ENCODE measurements around the gene PHF2.

PHF2 gene

DNA sequence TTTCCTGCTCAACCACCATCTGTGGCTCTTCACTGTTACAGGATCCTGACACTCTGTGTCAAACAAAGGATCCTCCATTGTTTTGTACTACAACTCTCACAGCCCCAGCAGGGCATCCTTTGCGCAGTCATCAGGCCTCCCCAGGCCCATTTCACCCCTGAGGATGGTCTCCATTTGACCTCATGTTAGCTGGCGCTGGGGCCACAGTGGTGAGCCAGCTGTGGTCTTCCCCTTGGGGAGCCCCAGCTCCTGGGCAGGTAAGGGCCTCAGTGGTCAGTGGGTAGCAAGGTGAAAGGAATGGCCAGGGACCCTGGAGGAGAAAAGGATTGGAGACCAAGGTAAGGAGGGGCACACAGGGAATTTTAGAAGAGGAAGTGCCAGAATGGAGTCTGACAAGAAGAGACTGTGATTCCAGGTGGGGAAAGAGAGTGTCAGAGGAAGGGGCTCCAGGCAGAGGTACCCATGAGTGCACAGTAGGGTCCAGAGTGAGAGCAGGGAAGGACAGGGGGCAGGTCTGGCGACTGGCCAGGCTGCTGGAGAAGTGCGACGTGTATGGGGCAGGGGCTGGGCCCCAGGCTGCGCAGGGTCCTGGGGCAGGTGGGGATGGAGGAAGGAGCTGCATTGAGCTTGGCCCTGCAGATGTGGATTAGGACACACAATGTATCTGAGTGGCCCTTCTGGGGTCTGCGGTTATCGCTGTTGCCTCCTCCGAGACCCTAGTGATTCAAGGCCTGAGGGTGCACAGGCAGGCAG is 109.9 kb downstream of the PHF2 start:
- intact Hi-C loops (cut with DNase I; ENCODE audit: low total_unique reads) = loop anchor here (10.0 kb wide), 1 partner anchor 538 kb away; no protein-coding TSS in a partner anchor
- DNase-seq = peak in 1 of 2 donors; percentile 51
- H3K27ac ChIP-seq = no peak overlapping the region
- H3K36me3 ChIP-seq = no peaks in the 10 kb centered on the region
- TF ChIP-seq, protein P1, sequence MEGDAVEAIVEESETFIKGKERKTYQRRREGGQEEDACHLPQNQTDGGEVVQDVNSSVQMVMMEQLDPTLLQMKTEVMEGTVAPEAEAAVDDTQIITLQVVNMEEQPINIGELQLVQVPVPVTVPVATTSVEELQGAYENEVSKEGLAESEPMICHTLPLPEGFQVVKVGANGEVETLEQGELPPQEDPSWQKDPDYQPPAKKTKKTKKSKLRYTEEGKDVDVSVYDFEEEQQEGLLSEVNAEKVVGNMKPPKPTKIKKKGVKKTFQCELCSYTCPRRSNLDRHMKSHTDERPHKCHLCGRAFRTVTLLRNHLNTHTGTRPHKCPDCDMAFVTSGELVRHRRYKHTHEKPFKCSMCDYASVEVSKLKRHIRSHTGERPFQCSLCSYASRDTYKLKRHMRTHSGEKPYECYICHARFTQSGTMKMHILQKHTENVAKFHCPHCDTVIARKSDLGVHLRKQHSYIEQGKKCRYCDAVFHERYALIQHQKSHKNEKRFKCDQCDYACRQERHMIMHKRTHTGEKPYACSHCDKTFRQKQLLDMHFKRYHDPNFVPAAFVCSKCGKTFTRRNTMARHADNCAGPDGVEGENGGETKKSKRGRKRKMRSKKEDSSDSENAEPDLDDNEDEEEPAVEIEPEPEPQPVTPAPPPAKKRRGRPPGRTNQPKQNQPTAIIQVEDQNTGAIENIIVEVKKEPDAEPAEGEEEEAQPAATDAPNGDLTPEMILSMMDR (IDR thresholded peaks at IDR 0.05) = no peak
- H3K4me1 ChIP-seq = no peaks in the 10 kb centered on the region
- no peak overlapping the region for H3K4me3 ChIP-seq
- H3K9me3 ChIP-seq = peaks cover 4 to 22% (median 5%) of the 10 kb centered on the region in 3 donors
- H3K27me3 ChIP-seq = no peaks in the 10 kb centered on the region

DNA sequence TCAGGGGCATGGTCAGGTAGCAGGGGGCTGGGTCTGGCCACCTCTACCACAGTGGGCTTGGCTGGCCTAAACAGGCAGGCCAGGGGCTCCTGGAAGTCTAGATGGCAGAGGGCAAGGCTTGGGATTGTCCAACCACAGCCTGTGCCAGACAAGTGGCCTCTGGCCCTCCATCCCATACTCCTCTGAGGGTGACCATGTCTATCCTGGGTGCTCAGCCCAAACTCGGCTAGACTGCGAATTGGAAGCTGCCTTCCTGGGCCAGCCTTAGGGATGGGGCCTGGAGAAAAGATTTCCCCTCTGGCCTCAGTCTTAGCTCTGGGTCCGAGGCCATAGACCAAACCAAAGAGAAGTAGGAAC is 110.5 kb downstream of the PHF2 start:
- peak in 1 of 2 donors; percentile 38 for DNase-seq
- Histone ChIP-seq H3K27ac (no peak overlapping the region), H3K4me1 (no peaks in the 10 kb centered on the region), H3K27me3 (no peaks in the 10 kb centered on the region), H3K36me3 (no peaks in the 10 kb centered on the region), H3K4me3 (no peak overlapping the region), H3K9me3 (peaks cover 5 to 28% (median 10%) of the 10 kb centered on the region in 3 donors)
- TF ChIP-seq, protein P1 (IDR thresholded peaks at IDR 0.05) = no peak
- intact Hi-C loops (cut with DNase I; ENCODE audit: low total_unique reads) = loop anchor here (10.0 kb wide), 1 partner anchor 538 kb away; no protein-coding TSS in a partner anchor

GRCh38 chr9:93690618-93691017 is 114.2 kb downstream of the PHF2 start:
- intact Hi-C loops (cut with DNase I; ENCODE audit: low total_unique reads) = no loop called here
- DNase-seq = no peak
- TF ChIP-seq, protein P1 (IDR thresholded peaks at IDR 0.05) = no peak
- no peaks in the 10 kb centered on the region for H3K4me1 ChIP-seq
- H3K4me3 ChIP-seq = no peak overlapping the region
- H3K27me3 ChIP-seq = no peaks in the 10 kb centered on the region
- H3K36me3 ChIP-seq = no peaks in the 10 kb centered on the region
- peaks cover 5 to 28% (median 11%) of the 10 kb centered on the region in 3 donors for H3K9me3 ChIP-seq
- H3K27ac ChIP-seq = no peak overlapping the region

GRCh38 chr9:93693129-93693528 is 116.7 kb downstream of the PHF2 start:
- no peak for DNase-seq
- no peaks in the 10 kb centered on the region for H3K27me3 ChIP-seq
- H3K9me3 ChIP-seq = peaks cover 5 to 34% (median 11%) of the 10 kb centered on the region in 3 donors
- no peaks in the 10 kb centered on the region for H3K36me3 ChIP-seq
- no peak overlapping the region for H3K4me3 ChIP-seq
- intact Hi-C loops (cut with DNase I; ENCODE audit: low total_unique reads) = no loop called here
- no peak overlapping the region for H3K27ac ChIP-seq
- H3K4me1 ChIP-seq = no peaks in the 10 kb centered on the region
- TF ChIP-seq, protein P1 (IDR thresholded peaks at IDR 0.05) = no peak

DNA sequence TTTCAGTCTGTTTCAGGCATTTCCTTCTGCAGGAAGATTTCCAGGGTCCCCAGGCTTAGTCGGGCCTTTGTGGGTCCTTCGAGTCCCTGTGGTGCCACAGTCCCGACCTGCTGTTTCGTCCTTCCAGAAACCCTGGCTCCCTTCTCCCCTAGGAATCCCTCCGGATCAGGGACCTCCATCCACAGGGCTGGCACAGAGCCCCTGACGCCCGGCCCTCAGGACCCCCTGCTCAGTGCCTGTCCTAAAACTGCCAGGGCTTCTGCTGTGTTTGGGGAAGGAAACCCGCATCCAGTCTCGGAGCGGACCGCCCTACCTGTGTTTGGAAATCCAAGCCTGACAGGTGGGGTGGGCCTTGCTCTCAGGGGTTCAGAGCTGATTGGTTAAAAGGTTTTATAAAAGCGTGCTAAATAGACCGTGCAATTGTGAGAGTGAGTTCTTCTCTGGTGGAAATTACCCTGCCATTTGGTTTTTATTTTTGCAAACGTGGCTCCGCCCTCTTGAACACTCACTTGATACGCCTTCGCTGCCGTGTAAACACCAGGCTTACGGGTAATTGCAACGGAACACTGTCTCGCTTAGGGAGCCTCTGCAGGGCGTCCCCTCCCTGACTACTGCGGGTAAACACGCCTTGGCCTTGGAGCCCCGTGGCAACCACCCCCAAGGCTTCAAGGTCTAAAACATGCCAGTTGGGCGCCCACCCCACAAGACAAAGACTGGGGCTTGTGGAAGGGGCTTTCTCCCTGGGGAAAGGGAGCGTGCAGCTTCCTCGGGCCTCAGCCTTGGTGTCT is 121.2 kb downstream of the PHF2 start:
- Histone ChIP-seq H3K9me3 (peaks cover 0 to 23% (median 8%) of the 10 kb centered on the region in 3 donors), H3K27me3 (no peaks in the 10 kb centered on the region), H3K36me3 (no peaks in the 10 kb centered on the region), H3K27ac (no peak overlapping the region), H3K4me1 (no peaks in the 10 kb centered on the region), H3K4me3 (no peak overlapping the region)
- intact Hi-C loops (cut with DNase I; ENCODE audit: low total_unique reads) = no loop called here
- no peak for DNase-seq
- TF ChIP-seq, protein P1 (IDR thresholded peaks at IDR 0.05) = no peak

All from tibial artery (tissue), 4 donors.